ENCODE results near the gene MFNG. TPM values are rescaled to one million over a fixed set of nuclear protein-coding genes. Genes with fewer than 3 reads are reported as not detected.

MFNG gene
- polyA plus RNA-seq, 1 donor from 2014 or later, result 0.17 TPM

DNA sequence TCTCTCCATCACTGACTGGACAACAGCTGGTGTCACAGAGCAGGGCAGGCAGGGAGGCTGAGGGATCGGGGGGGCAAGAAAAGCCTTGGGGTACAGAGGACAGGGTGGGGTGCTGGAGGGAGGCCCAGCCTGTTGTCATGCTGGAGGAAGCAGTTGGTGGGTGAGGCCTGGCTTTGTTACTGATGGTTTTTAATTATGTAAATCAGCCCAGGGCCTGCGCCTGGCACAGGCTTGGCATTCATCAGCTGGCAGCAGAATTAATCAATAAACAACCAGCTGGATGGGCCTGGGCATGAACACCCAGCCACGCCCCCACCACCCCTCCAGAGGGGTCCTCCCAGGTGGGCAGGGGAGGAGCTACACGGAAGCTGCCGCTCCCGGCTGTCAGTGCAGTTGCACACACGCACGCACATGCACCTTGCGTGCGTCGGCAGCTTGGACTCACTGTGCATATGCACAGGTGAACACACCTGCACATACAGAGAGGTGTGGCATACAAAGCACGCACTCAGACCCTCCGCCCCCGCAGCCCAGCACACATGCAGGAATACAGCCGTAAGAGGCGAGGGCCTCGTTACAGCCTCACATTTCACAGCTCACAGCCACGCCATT lies 37.6 kb downstream of the MFNG start:
- H3K4me3 ChIP-seq (ENCODE audit: low read length), result no peak overlapping the region
- H3F3A ChIP-seq (ENCODE audit: insufficient read depth, low read length, poor library complexity, severe bottlenecking), result no peaks in the 10 kb centered on the region
- no peaks in the 10 kb centered on the region for H4K20me1 ChIP-seq (ENCODE audit: insufficient read depth)
- no peaks in the 10 kb centered on the region for H3K36me3 ChIP-seq (ENCODE audit: insufficient read depth, low read length)
- H3K4me2 ChIP-seq (ENCODE audit: low read length), result no peak overlapping the region
- no peak overlapping the region for H3K27ac ChIP-seq (ENCODE audit: low read length)
- TF ChIP-seq EP300 (conservative IDR thresholded peaks at IDR 0.05; ENCODE audit: poor library complexity, severe bottlenecking) (no peak), POLR2AphosphoS5 (IDR thresholded peaks at IDR 0.05) (no peak), MXI1 (conservative IDR thresholded peaks at IDR 0.05; ENCODE audit: poor library complexity, severe bottlenecking) (no peak), SMC3 (conservative IDR thresholded peaks at IDR 0.05; ENCODE audit: poor library complexity) (no peak), EZH2 (IDR thresholded peaks at IDR 0.05; ENCODE audit: borderline replicate concordance, insufficient read depth, low read length, poor library complexity, severe bottlenecking) (no peak), RAD21 (conservative IDR thresholded peaks at IDR 0.05) (no peak), TAF1 (IDR thresholded peaks at IDR 0.05; ENCODE audit: low read depth) (no peak)
- TF ChIP-seq, protein P1, sequence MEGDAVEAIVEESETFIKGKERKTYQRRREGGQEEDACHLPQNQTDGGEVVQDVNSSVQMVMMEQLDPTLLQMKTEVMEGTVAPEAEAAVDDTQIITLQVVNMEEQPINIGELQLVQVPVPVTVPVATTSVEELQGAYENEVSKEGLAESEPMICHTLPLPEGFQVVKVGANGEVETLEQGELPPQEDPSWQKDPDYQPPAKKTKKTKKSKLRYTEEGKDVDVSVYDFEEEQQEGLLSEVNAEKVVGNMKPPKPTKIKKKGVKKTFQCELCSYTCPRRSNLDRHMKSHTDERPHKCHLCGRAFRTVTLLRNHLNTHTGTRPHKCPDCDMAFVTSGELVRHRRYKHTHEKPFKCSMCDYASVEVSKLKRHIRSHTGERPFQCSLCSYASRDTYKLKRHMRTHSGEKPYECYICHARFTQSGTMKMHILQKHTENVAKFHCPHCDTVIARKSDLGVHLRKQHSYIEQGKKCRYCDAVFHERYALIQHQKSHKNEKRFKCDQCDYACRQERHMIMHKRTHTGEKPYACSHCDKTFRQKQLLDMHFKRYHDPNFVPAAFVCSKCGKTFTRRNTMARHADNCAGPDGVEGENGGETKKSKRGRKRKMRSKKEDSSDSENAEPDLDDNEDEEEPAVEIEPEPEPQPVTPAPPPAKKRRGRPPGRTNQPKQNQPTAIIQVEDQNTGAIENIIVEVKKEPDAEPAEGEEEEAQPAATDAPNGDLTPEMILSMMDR (IDR thresholded peaks at IDR 0.05; ENCODE audit: poor library complexity, severe bottlenecking), result no peak
- TF ChIP-seq, protein P2, sequence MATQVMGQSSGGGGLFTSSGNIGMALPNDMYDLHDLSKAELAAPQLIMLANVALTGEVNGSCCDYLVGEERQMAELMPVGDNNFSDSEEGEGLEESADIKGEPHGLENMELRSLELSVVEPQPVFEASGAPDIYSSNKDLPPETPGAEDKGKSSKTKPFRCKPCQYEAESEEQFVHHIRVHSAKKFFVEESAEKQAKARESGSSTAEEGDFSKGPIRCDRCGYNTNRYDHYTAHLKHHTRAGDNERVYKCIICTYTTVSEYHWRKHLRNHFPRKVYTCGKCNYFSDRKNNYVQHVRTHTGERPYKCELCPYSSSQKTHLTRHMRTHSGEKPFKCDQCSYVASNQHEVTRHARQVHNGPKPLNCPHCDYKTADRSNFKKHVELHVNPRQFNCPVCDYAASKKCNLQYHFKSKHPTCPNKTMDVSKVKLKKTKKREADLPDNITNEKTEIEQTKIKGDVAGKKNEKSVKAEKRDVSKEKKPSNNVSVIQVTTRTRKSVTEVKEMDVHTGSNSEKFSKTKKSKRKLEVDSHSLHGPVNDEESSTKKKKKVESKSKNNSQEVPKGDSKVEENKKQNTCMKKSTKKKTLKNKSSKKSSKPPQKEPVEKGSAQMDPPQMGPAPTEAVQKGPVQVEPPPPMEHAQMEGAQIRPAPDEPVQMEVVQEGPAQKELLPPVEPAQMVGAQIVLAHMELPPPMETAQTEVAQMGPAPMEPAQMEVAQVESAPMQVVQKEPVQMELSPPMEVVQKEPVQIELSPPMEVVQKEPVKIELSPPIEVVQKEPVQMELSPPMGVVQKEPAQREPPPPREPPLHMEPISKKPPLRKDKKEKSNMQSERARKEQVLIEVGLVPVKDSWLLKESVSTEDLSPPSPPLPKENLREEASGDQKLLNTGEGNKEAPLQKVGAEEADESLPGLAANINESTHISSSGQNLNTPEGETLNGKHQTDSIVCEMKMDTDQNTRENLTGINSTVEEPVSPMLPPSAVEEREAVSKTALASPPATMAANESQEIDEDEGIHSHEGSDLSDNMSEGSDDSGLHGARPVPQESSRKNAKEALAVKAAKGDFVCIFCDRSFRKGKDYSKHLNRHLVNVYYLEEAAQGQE (IDR thresholded peaks at IDR 0.05; ENCODE audit: borderline replicate concordance), result no peak
- no peak overlapping the region for H2AFZ ChIP-seq (ENCODE audit: low read depth, low read length)
- no peaks in the 10 kb centered on the region for H3K27me3 ChIP-seq (ENCODE audit: insufficient read depth, low read depth, low read length)
- no peaks in the 10 kb centered on the region for H3K9me2 ChIP-seq (ENCODE audit: insufficient read depth, low read length)
- H3K9me3 ChIP-seq (ENCODE audit: low read length), result no peaks in the 10 kb centered on the region
- H3K9ac ChIP-seq (ENCODE audit: low read length), result no peak overlapping the region
- no peaks in the 10 kb centered on the region for H3K79me2 ChIP-seq (replicated peaks; ENCODE audit: insufficient read depth, low read length)

DNA sequence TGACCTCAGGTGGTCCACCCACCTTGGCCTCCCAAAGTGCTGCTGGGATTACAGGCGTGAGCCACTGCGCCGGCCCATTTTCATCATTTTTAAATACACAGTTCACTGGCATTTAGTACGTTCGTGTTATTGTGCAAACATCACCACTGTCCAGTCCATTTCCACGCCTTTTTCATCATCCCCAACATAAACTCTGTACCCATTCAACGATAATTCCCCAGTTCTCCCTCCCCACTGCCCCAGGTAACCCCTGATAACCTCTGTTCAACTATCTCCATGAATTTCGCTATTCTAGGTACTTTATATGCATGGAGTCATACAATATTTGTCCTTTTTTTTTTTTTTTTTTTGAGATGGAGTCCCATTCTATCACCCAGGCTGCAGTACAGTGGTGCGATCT lies 40.7 kb downstream of the MFNG start:
- Histone ChIP-seq H3K4me3 (ENCODE audit: low read length) (no peak overlapping the region), H2AFZ (ENCODE audit: low read depth, low read length) (no peak overlapping the region)

More for the DNA sequence above, 40.7 kb downstream of the MFNG start:
- H3K9me3 ChIP-seq (ENCODE audit: low read length), result no peaks in the 10 kb centered on the region
- no peaks in the 10 kb centered on the region for H3K9me2 ChIP-seq (ENCODE audit: insufficient read depth, low read length)
- no peaks in the 10 kb centered on the region for H3K27me3 ChIP-seq (ENCODE audit: insufficient read depth, low read depth, low read length)
- no peak overlapping the region for H3K4me2 ChIP-seq (ENCODE audit: low read length)
- H3K27ac ChIP-seq (ENCODE audit: low read length), result no peak overlapping the region
- H3K36me3 ChIP-seq (ENCODE audit: insufficient read depth, low read length), result no peaks in the 10 kb centered on the region
- no peaks in the 10 kb centered on the region for H4K20me1 ChIP-seq (ENCODE audit: insufficient read depth)
- TF ChIP-seq, protein P1 (IDR thresholded peaks at IDR 0.05; ENCODE audit: poor library complexity, severe bottlenecking), result no peak
- TF ChIP-seq, protein P2 (IDR thresholded peaks at IDR 0.05; ENCODE audit: borderline replicate concordance), result no peak
- TF ChIP-seq MXI1 (conservative IDR thresholded peaks at IDR 0.05; ENCODE audit: poor library complexity, severe bottlenecking) (no peak), TAF1 (IDR thresholded peaks at IDR 0.05; ENCODE audit: low read depth) (no peak)
- H3F3A ChIP-seq (ENCODE audit: insufficient read depth, low read length, poor library complexity, severe bottlenecking), result no peaks in the 10 kb centered on the region
- H3K79me2 ChIP-seq (replicated peaks; ENCODE audit: insufficient read depth, low read length), result no peaks in the 10 kb centered on the region
- H3K9ac ChIP-seq (ENCODE audit: low read length), result no peak overlapping the region

Measured in neural cell (in vitro differentiated cells).